H9 (cell line): ENCODE results near the gene AIFM3. TPM values are rescaled to one million over a fixed set of nuclear protein-coding genes. Genes with fewer than 3 reads are reported as not detected.
"Not testable (repeated sequence)": the region's sequence is repeated elsewhere in the genome, so short reads cannot be mapped to it uniquely, and the experiment has no call there.

ENCODE experiments used
- DNase-seq: peaks from one replicate; pipeline ENCODE4 v3.0.0-alpha.2; 2017
- H2AFZ ChIP-seq: one replicate; pipeline ENCODE4 v1.6.1; 2013; ENCODE audit warnings: mild to moderate bottlenecking, low read length, control low read depth, moderate library complexity
- H2AK5ac ChIP-seq: 2 replicates; pipeline ENCODE4 v1.6.1; 2013; ENCODE audit warnings: low read length, control low read depth, mixed read lengths; ENCODE audit not compliant: insufficient read length
- H2BK120ac ChIP-seq: one replicate; pipeline ENCODE4 v1.6.1; 2013; ENCODE audit warnings: low read depth, mild to moderate bottlenecking, low read length, control low read depth, inconsistent platforms; ENCODE audit not compliant: poor library complexity, severe bottlenecking
- H2BK12ac ChIP-seq: 2 replicates; pipeline ENCODE4 v1.6.1; 2013; ENCODE audit warnings: low read length, control low read depth, mixed read lengths, low read depth; ENCODE audit not compliant: insufficient read length
- H2BK15ac ChIP-seq: 2 replicates; pipeline ENCODE4 v1.6.1; 2013; ENCODE audit warnings: low read depth, low read length, control low read depth
- H2BK20ac ChIP-seq: one replicate; pipeline ENCODE4 v1.6.1; 2013; ENCODE audit warnings: low read depth, mild to moderate bottlenecking, low read length, control low read depth, inconsistent platforms; ENCODE audit not compliant: poor library complexity, severe bottlenecking
- H2BK5ac ChIP-seq: 2 replicates; pipeline ENCODE4 v1.6.1; 2013; ENCODE audit warnings: low read length, control low read depth, mixed read lengths; ENCODE audit not compliant: insufficient read length
- H3K14ac ChIP-seq: 2 replicates; pipeline ENCODE4 v1.6.1; 2013; ENCODE audit warnings: low read length, control low read depth; ENCODE audit not compliant: insufficient read depth
- H3K18ac ChIP-seq: 2 replicates; pipeline ENCODE4 v1.6.1; 2013; ENCODE audit warnings: low read depth, mild to moderate bottlenecking, mixed read lengths, low read length, control low read depth; ENCODE audit not compliant: insufficient read length
- H3K23ac ChIP-seq: 2 replicates; pipeline ENCODE4 v1.6.1; 2013; ENCODE audit warnings: low read length, control low read depth, mixed read lengths, low read depth; ENCODE audit not compliant: insufficient read length
- H3K23me2 ChIP-seq: 2 replicates; pipeline ENCODE4 v1.6.1; 2013; ENCODE audit warnings: low read depth, mild to moderate bottlenecking, mixed read lengths, low read length, control low read depth; ENCODE audit not compliant: insufficient read length, poor library complexity, severe bottlenecking
- H3K27ac ChIP-seq: 2 replicates; pipeline ENCODE4 v1.5.1; 2013; ENCODE audit warnings: low read length, control low read depth, mixed read lengths, low read depth; ENCODE audit not compliant: insufficient read length
- H3K27me3 ChIP-seq: 2 replicates; pipeline ENCODE4 v1.6.1; 2013; ENCODE audit warnings: low read length, control low read depth, inconsistent platforms; ENCODE audit not compliant: insufficient read depth
- H3K4ac ChIP-seq: 2 replicates; pipeline ENCODE4 v1.6.1; 2013; ENCODE audit warnings: low read depth, mild to moderate bottlenecking, control low read depth, inconsistent platforms, low read length, moderate library complexity
- H3K4me1 ChIP-seq: 2 replicates; pipeline ENCODE4 v1.6.1; 2013; ENCODE audit warnings: low read length, control low read depth, inconsistent platforms; ENCODE audit not compliant: insufficient read depth
- H3K4me2 ChIP-seq: 2 replicates; pipeline ENCODE4 v1.6.1; 2013; ENCODE audit warnings: low read length, control low read depth, mixed read lengths; ENCODE audit not compliant: insufficient read length, insufficient read depth
- H3K56ac ChIP-seq: 2 replicates; pipeline ENCODE4 v1.6.1; 2013; ENCODE audit warnings: low read depth, mild to moderate bottlenecking, mixed read lengths, low read length, control low read depth; ENCODE audit not compliant: insufficient read length
- H3K79me1 ChIP-seq: 2 replicates; pipeline ENCODE4 v1.6.1; 2013; ENCODE audit warnings: low read depth, mild to moderate bottlenecking, moderate library complexity, low read length, control low read depth, inconsistent platforms; ENCODE audit not compliant: insufficient read depth, poor library complexity, severe bottlenecking
- H3K79me2 ChIP-seq: 2 replicates; pipeline ENCODE4 v1.6.1; 2013; ENCODE audit warnings: low read length, control low read depth, inconsistent platforms; ENCODE audit not compliant: insufficient read depth
- H3K9ac ChIP-seq: 2 replicates; pipeline ENCODE4 v1.6.1; 2013; ENCODE audit warnings: low read length, control low read depth, mixed read lengths; ENCODE audit not compliant: insufficient read length; ENCODE audit errors: extremely low read depth
- H3K9me3 ChIP-seq: one replicate; pipeline ENCODE4 v1.6.1; 2013; ENCODE audit warnings: low read depth, low read length, inconsistent platforms; ENCODE audit not compliant: control insufficient read depth
- H3T11ph ChIP-seq: one replicate; pipeline ENCODE4 v1.6.1; 2013; ENCODE audit warnings: mild to moderate bottlenecking, low read length, control low read depth, inconsistent platforms
- H4K20me1 ChIP-seq: one replicate; pipeline ENCODE4 v1.6.1; 2013; ENCODE audit not compliant: control insufficient read depth, insufficient read length, insufficient read depth
- H4K5ac ChIP-seq: 2 replicates; pipeline ENCODE4 v1.6.1; 2013; ENCODE audit warnings: low read depth, mild to moderate bottlenecking, mixed read lengths, low read length, control low read depth; ENCODE audit not compliant: insufficient read length
- H4K8ac ChIP-seq: replicated peaks from 2 replicates; pipeline ENCODE4 v1.6.1; 2013; ENCODE audit warnings: low read length, control low read depth, mixed read lengths, low read depth; ENCODE audit not compliant: insufficient read length
- H4K91ac ChIP-seq: 2 replicates; pipeline ENCODE4 v1.6.1; 2013; ENCODE audit warnings: low read depth, mild to moderate bottlenecking, moderate library complexity, mixed read lengths, low read length, control low read depth; ENCODE audit not compliant: insufficient read length
- H3K27ac Mint-ChIP-seq, 3 experiments: 2 replicates in 2 of 3; 3 replicates in 1 of 3; pipeline ENCODE4 v1.8.0; 2020 to 2021; ENCODE audit warnings: mixed read lengths in 3 of 3, mild to moderate bottlenecking in 1 of 3, moderate library complexity in 1 of 3
- H3K27me3 Mint-ChIP-seq: 2 replicates; pipeline ENCODE4 v1.8.0; 2021; ENCODE audit warnings: low read depth, mild to moderate bottlenecking, moderate library complexity, mixed read lengths
- H3K36me3 Mint-ChIP-seq, 3 experiments: 2 replicates in 2 of 3; 3 replicates in 1 of 3; pipeline ENCODE4 v1.8.0; 2020 to 2021; ENCODE audit warnings: low read depth in 3 of 3, mixed read lengths in 3 of 3; ENCODE audit not compliant: insufficient read depth in 1 of 3
- H3K4me1 Mint-ChIP-seq, 2 experiments: 2 replicates each; pipeline ENCODE4 v1.8.0; 2020; ENCODE audit warnings: mixed read lengths in 2 of 2
- H3K4me3 Mint-ChIP-seq, 2 experiments: 2 replicates in 1 of 2; 3 replicates in 1 of 2; pipeline ENCODE4 v1.8.0; 2020 to 2021; ENCODE audit warnings: mild to moderate bottlenecking in 2 of 2, mixed read lengths in 2 of 2, moderate library complexity in 1 of 2
- H3K9me3 Mint-ChIP-seq, 2 experiments: 2 replicates in 1 of 2; 3 replicates in 1 of 2; pipeline ENCODE4 v1.8.0; 2020; ENCODE audit warnings: mild to moderate bottlenecking in 2 of 2, mixed read lengths in 2 of 2, moderate library complexity in 1 of 2
- WGBS: extraction: QIAGEN DNeasy Blood & Tissue Kit; methylation state at CpG from one replicate; pipeline ENCODE4 v1.1.7; 2013; ENCODE audit warnings: missing lambda C conversion rate, low lambda C conversion rate, mixed read lengths; ENCODE audit not compliant: insufficient read length; ENCODE audit errors: extremely low coverage; 5-methylcytosine and 5-hydroxymethylcytosine counted together
- total RNA-seq: library from RNA; stranded (reverse); gene quantifications from 2 replicates; pipeline ENCODE4 v1.2.1, GENCODE V29; 2021
- TF ChIP-seq, protein P1 (sequence below): fragments of 200-600 bp; sonication (generic); conservative IDR thresholded peaks from 3 replicates; pipeline ENCODE4 v1.8.0; 2021; ENCODE audit warnings: antibody characterized with exemption, mild to moderate bottlenecking

Gene AIFM3
- total RNA-seq, 1 experiment from 2014 or later: 1.9 TPM

DNA sequence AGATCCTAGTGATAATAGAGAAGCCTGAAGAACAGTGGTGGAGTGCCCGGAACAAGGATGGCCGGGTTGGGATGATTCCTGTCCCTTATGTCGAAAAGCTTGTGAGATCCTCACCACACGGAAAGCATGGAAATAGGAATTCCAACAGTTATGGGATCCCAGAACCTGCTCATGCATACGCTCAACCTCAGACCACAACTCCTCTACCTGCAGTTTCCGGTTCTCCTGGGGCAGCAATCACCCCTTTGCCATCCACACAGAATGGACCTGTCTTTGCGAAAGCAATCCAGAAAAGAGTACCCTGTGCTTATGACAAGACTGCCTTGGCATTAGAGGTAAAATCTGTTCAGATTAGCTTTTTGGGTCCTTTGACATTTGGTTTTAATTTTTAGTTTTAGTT, 33.1 kb upstream of the AIFM3 start:
- no peak overlapping the region for H2BK20ac ChIP-seq
- Mint-ChIP-seq H3K27ac (peak overlapping the region in 1 of 3 experiments; percentile 25; a peak in 1 of 7 replicates), H3K4me1 (peaks cover 13 to 18% of the 10 kb centered on the region in 2 experiments), H3K27me3 (no peaks in the 10 kb centered on the region; the same call in 1 of the 2 replicates), H3K9me3 (no peaks in the 10 kb centered on the region), H3K36me3 (peaks cover 32 to 71% (median 51%) of the 10 kb centered on the region in 3 experiments), H3K4me3 (no peak overlapping the region)
- no peak overlapping the region for H3K56ac ChIP-seq
- H3K27ac ChIP-seq: no peak overlapping the region
- no peaks in the 10 kb centered on the region for H3K27me3 ChIP-seq
- peaks cover 70% of the 10 kb centered on the region; the same call in 1 of the 2 replicates for H3K79me2 ChIP-seq
- no peaks in the 10 kb centered on the region for H3K23me2 ChIP-seq
- WGBS: no CpG with 5 or more reads among the region's 7 CpGs
- no peak overlapping the region for H3K14ac ChIP-seq
- DNase-seq: no peak
- H3K23ac ChIP-seq: no peak overlapping the region
- no peak overlapping the region for H2BK12ac ChIP-seq
- no peak overlapping the region for H3K18ac ChIP-seq
- no peak overlapping the region for H2BK15ac ChIP-seq
- no peak overlapping the region for H4K91ac ChIP-seq
- no peak overlapping the region for H3K9ac ChIP-seq
- no peak overlapping the region for H2AK5ac ChIP-seq
- no peak overlapping the region for H4K8ac ChIP-seq
- H3K79me1 ChIP-seq: peaks cover 9% of the 10 kb centered on the region
- no peak overlapping the region for H3K4ac ChIP-seq
- TF ChIP-seq, protein P1, sequence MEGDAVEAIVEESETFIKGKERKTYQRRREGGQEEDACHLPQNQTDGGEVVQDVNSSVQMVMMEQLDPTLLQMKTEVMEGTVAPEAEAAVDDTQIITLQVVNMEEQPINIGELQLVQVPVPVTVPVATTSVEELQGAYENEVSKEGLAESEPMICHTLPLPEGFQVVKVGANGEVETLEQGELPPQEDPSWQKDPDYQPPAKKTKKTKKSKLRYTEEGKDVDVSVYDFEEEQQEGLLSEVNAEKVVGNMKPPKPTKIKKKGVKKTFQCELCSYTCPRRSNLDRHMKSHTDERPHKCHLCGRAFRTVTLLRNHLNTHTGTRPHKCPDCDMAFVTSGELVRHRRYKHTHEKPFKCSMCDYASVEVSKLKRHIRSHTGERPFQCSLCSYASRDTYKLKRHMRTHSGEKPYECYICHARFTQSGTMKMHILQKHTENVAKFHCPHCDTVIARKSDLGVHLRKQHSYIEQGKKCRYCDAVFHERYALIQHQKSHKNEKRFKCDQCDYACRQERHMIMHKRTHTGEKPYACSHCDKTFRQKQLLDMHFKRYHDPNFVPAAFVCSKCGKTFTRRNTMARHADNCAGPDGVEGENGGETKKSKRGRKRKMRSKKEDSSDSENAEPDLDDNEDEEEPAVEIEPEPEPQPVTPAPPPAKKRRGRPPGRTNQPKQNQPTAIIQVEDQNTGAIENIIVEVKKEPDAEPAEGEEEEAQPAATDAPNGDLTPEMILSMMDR: no peak
- no peaks in the 10 kb centered on the region for H3K9me3 ChIP-seq
- H2BK120ac ChIP-seq: no peak overlapping the region
- no peak overlapping the region for H3K4me2 ChIP-seq
- no peaks in the 10 kb centered on the region for H4K20me1 ChIP-seq
- no peak overlapping the region for H3T11ph ChIP-seq
- H3K4me1 ChIP-seq: no peaks in the 10 kb centered on the region
- no peak overlapping the region for H2BK5ac ChIP-seq
- H2AFZ ChIP-seq: no peak overlapping the region
- no peak overlapping the region for H4K5ac ChIP-seq

DNA sequence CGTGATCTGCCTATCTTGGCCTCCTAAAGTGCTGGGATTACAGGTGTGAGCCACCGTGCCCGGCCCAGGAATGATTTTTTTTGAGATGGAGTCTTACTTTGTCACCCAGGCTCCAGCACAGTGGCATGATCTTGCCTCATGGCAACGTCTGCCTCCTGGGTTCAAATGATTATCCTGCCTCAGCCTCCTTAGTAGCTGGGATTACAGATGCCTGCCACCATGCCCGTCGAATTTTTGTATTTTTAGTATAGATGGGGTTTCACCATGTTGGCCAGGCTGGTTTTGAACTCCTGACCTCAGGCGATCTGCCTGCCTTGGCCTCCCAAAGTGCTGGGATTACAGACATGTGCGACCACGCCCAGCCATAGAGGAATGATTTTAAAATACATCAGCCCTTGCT, 32.0 kb upstream of the AIFM3 start:
- H4K5ac ChIP-seq, H3K56ac ChIP-seq, DNase-seq, H3K27ac Mint-ChIP-seq, H3K23ac ChIP-seq, H2BK20ac ChIP-seq, H4K8ac ChIP-seq, H3K4ac ChIP-seq, H2BK5ac ChIP-seq, H3T11ph ChIP-seq, H3K27me3 Mint-ChIP-seq, H2BK15ac ChIP-seq, H3K18ac ChIP-seq, H3K9me3 ChIP-seq, H3K4me2 ChIP-seq, H4K20me1 ChIP-seq, H3K4me3 Mint-ChIP-seq, H2BK120ac ChIP-seq, H3K23me2 ChIP-seq, H3K79me1 ChIP-seq, H2BK12ac ChIP-seq, H3K4me1 ChIP-seq, H3K14ac ChIP-seq, H3K27me3 ChIP-seq, H3K27ac ChIP-seq, H2AK5ac ChIP-seq, H3K9ac ChIP-seq, H2AFZ ChIP-seq, H4K91ac ChIP-seq, H3K9me3 Mint-ChIP-seq: not testable (repeated sequence)
- no CpG with 5 or more reads among the region's 9 CpGs for WGBS
- H3K79me2 ChIP-seq: peaks cover 71% of the 10 kb centered on the region; the same call in 1 of the 2 replicates
- Mint-ChIP-seq H3K4me1 (peaks cover 18 to 22% of the 10 kb centered on the region in 2 experiments), H3K36me3 (peaks cover 32 to 68% (median 52%) of the 10 kb centered on the region in 3 experiments)
